Globus pallidus (tissue), 1 donor: ENCODE results near the gene LBP.
"Not testable (repeated sequence)": the region's sequence is repeated elsewhere in the genome, so short reads cannot be mapped to it uniquely, and the experiment has no call there.

ENCODE experiments used
- DNase-seq: peaks from one replicate; pipeline ENCODE4 v3.0.0-alpha.2; 2015; ENCODE audit warnings: low spot score

LBP gene

GRCh38 chr20:38320221-38320620, 26.1 kb upstream of the LBP start:
- no peak for DNase-seq

GRCh38 chr20:38321959-38322598, 24.2 kb upstream of the LBP start:
- DNase-seq = peak; percentile 85

GRCh38 chr20:38324159-38324558, 22.1 kb upstream of the LBP start:
- no peak for DNase-seq

GRCh38 chr20:38325167-38325566, 21.1 kb upstream of the LBP start:
- no peak for DNase-seq

GRCh38 chr20:38325905-38326304, 20.4 kb upstream of the LBP start:
- DNase-seq = no peak

- no peak for DNase-seq
Observed at GRCh38 chr20:38326309-38326708, 20.0 kb upstream of the LBP start.

GRCh38 chr20:38330638-38331037, 15.6 kb upstream of the LBP start:
- DNase-seq = no peak

- no peak for DNase-seq
Observed at GRCh38 chr20:38331245-38331644, 15.0 kb upstream of the LBP start.

- DNase-seq = no peak
Observed at GRCh38 chr20:38331814-38332213, 14.5 kb upstream of the LBP start.

- DNase-seq = no peak
Observed at GRCh38 chr20:38334016-38334415, 12.3 kb upstream of the LBP start.

GRCh38 chr20:38336726-38337125, 9.6 kb upstream of the LBP start:
- DNase-seq = no peak

- peak; percentile 87 for DNase-seq
Observed at GRCh38 chr20:38337561-38338140, 8.6 kb upstream of the LBP start.

GRCh38 chr20:38338849-38339520, 7.3 kb upstream of the LBP start:
- DNase-seq = no peak

- DNase-seq = not testable (repeated sequence)
Observed at GRCh38 chr20:38339521-38339896, 6.8 kb upstream of the LBP start.

GRCh38 chr20:38339997-38340396, 6.3 kb upstream of the LBP start:
- DNase-seq = no peak

GRCh38 chr20:38340693-38341092, 5.6 kb upstream of the LBP start:
- no peak for DNase-seq

- no peak for DNase-seq
Observed at GRCh38 chr20:38342216-38342615, 4.1 kb upstream of the LBP start.

GRCh38 chr20:38342713-38343310, 3.5 kb upstream of the LBP start:
- DNase-seq = no peak

- DNase-seq = no peak
Observed at GRCh38 chr20:38343311-38344106, 2.8 kb upstream of the LBP start.

GRCh38 chr20:38344107-38344701, 2.1 kb upstream of the LBP start:
- no peak for DNase-seq

GRCh38 chr20:38345643-38346042, 639 bp upstream of the LBP start:
- DNase-seq = no peak

GRCh38 chr20:38346741-38347140, 459 bp downstream of the LBP start:
- DNase-seq = no peak
